ENCODE data around the gene PRXL2C. TPM values are rescaled to one million over a fixed set of nuclear protein-coding genes. Genes with fewer than 3 reads are reported as not detected.
"Not testable (repeated sequence)": the region's sequence is repeated elsewhere in the genome, so short reads cannot be mapped to it uniquely, and the experiment has no call there.

The PRXL2C gene
- total RNA-seq, 2 experiments from 2014 or later: 4.1 to 4.2 TPM

GRCh38 chr9:96663506-96664120, 8.5 kb upstream of the PRXL2C start:
- H3K27ac Mint-ChIP-seq: no peak overlapping the region
- no peaks in the 10 kb centered on the region for H3K4me1 Mint-ChIP-seq
- H3K9me3 Mint-ChIP-seq: no peaks in the 10 kb centered on the region
- H3K27me3 Mint-ChIP-seq: peaks cover 10% of the 10 kb centered on the region
- no peaks in the 10 kb centered on the region for H3K36me3 Mint-ChIP-seq
- no peak overlapping the region for H3K4me3 Mint-ChIP-seq
- no peak for DNase-seq

- DNase-seq: no peak
- H3K9me3 Mint-ChIP-seq: no peaks in the 10 kb centered on the region
- H3K27me3 Mint-ChIP-seq: peaks cover 10% of the 10 kb centered on the region
- H3K36me3 Mint-ChIP-seq: no peaks in the 10 kb centered on the region
- H3K4me3 Mint-ChIP-seq: no peak overlapping the region
- no peak overlapping the region for H3K27ac Mint-ChIP-seq
- H3K4me1 Mint-ChIP-seq: no peaks in the 10 kb centered on the region
Measured at GRCh38 chr9:96661711-96662110, 6.6 kb upstream of the PRXL2C start.

- Mint-ChIP-seq H3K27me3 (peaks cover 8% of the 10 kb centered on the region), H3K9me3 (no peaks in the 10 kb centered on the region), H3K36me3 (no peaks in the 10 kb centered on the region), H3K27ac (no peak overlapping the region), H3K4me3 (no peak overlapping the region), H3K4me1 (peaks cover 3% of the 10 kb centered on the region)
- no peak for DNase-seq
Measured at GRCh38 chr9:96660692-96661248, 5.7 kb upstream of the PRXL2C start.

GRCh38 chr9:96654450-96655197, 493 bp downstream of the PRXL2C start:
- Mint-ChIP-seq H3K4me1 (peaks cover 17% of the 10 kb centered on the region), H3K36me3 (no peaks in the 10 kb centered on the region), H3K27ac (peak overlapping the region; percentile 81)

GRCh38 chr9:96651626-96652025, 3.5 kb downstream of the PRXL2C start:
- Mint-ChIP-seq H3K27me3 (no peaks in the 10 kb centered on the region), H3K9me3 (no peaks in the 10 kb centered on the region), H3K27ac (no peak overlapping the region), H3K4me3 (no peak overlapping the region), H3K36me3 (no peaks in the 10 kb centered on the region), H3K4me1 (peaks cover 17% of the 10 kb centered on the region)
- no peak for DNase-seq

More at GRCh38 chr9:96654450-96655197, 493 bp downstream of the PRXL2C start:
- no peaks in the 10 kb centered on the region for H3K9me3 Mint-ChIP-seq
- no peaks in the 10 kb centered on the region for H3K27me3 Mint-ChIP-seq
- DNase-seq: peak; percentile 73
- H3K4me3 Mint-ChIP-seq: peak overlapping the region; percentile 78

- no peak overlapping the region for H3K27ac Mint-ChIP-seq
- no peak for DNase-seq
- H3K27me3 Mint-ChIP-seq: no peaks in the 10 kb centered on the region
- H3K9me3 Mint-ChIP-seq: no peaks in the 10 kb centered on the region
- H3K4me1 Mint-ChIP-seq: peaks cover 9% of the 10 kb centered on the region
- peaks cover 6% of the 10 kb centered on the region for H3K36me3 Mint-ChIP-seq
- H3K4me3 Mint-ChIP-seq: no peak overlapping the region
Measured at GRCh38 chr9:96649620-96650324, 5.3 kb downstream of the PRXL2C start.

GRCh38 chr9:96646081-96646991, 8.8 kb downstream of the PRXL2C start:
- H3K9me3 Mint-ChIP-seq: no peaks in the 10 kb centered on the region
- H3K27ac Mint-ChIP-seq: no peak overlapping the region
- H3K4me1 Mint-ChIP-seq: no peaks in the 10 kb centered on the region

GRCh38 chr9:96644137-96644536, 11.0 kb downstream of the PRXL2C start:
- H3K36me3 Mint-ChIP-seq: peaks cover 6% of the 10 kb centered on the region
- no peaks in the 10 kb centered on the region for H3K9me3 Mint-ChIP-seq
- no peak overlapping the region for H3K4me3 Mint-ChIP-seq
- no peaks in the 10 kb centered on the region for H3K27me3 Mint-ChIP-seq
- no peak for DNase-seq
- H3K4me1 Mint-ChIP-seq: no peaks in the 10 kb centered on the region
- H3K27ac Mint-ChIP-seq: no peak overlapping the region

More at GRCh38 chr9:96646081-96646991, 8.8 kb downstream of the PRXL2C start:
- no peak for DNase-seq
- Mint-ChIP-seq H3K4me3 (no peak overlapping the region), H3K27me3 (no peaks in the 10 kb centered on the region), H3K36me3 (peaks cover 6% of the 10 kb centered on the region)

- DNase-seq: no peak
- H3K36me3 Mint-ChIP-seq: peaks cover 6% of the 10 kb centered on the region
- no peak overlapping the region for H3K4me3 Mint-ChIP-seq
- no peaks in the 10 kb centered on the region for H3K4me1 Mint-ChIP-seq
- H3K27ac Mint-ChIP-seq: no peak overlapping the region
- H3K27me3 Mint-ChIP-seq: peaks cover 7% of the 10 kb centered on the region
- no peaks in the 10 kb centered on the region for H3K9me3 Mint-ChIP-seq
Measured at GRCh38 chr9:96641514-96641913, 13.6 kb downstream of the PRXL2C start.

- Mint-ChIP-seq H3K27ac (no peak overlapping the region), H3K27me3 (peaks cover 11% of the 10 kb centered on the region), H3K9me3 (no peaks in the 10 kb centered on the region), H3K4me1 (no peaks in the 10 kb centered on the region), H3K36me3 (no peaks in the 10 kb centered on the region), H3K4me3 (no peak overlapping the region)
- no peak for DNase-seq
Measured at GRCh38 chr9:96638606-96639364, 16.3 kb downstream of the PRXL2C start.

GRCh38 chr9:96636368-96636767, 18.7 kb downstream of the PRXL2C start:
- no peaks in the 10 kb centered on the region for H3K4me1 Mint-ChIP-seq
- no peak overlapping the region for H3K27ac Mint-ChIP-seq
- H3K27me3 Mint-ChIP-seq: peaks cover 19% of the 10 kb centered on the region
- no peaks in the 10 kb centered on the region for H3K9me3 Mint-ChIP-seq
- no peaks in the 10 kb centered on the region for H3K36me3 Mint-ChIP-seq
- DNase-seq: no peak
- H3K4me3 Mint-ChIP-seq: no peak overlapping the region

- not testable (repeated sequence) for DNase-seq, H3K4me1 Mint-ChIP-seq, H3K36me3 Mint-ChIP-seq, H3K4me3 Mint-ChIP-seq, H3K27ac Mint-ChIP-seq, H3K9me3 Mint-ChIP-seq
- peaks cover 34% of the 10 kb centered on the region for H3K27me3 Mint-ChIP-seq
Measured at GRCh38 chr9:96633579-96633978, 21.5 kb downstream of the PRXL2C start.

- Mint-ChIP-seq H3K9me3 (no peaks in the 10 kb centered on the region), H3K27me3 (peaks cover 41% of the 10 kb centered on the region), H3K27ac (no peak overlapping the region), H3K36me3 (no peaks in the 10 kb centered on the region), H3K4me1 (peaks cover 7% of the 10 kb centered on the region), H3K4me3 (no peak overlapping the region)
- no peak for DNase-seq
Measured at GRCh38 chr9:96626912-96627311, 28.2 kb downstream of the PRXL2C start.

GRCh38 chr9:96621618-96622017, 33.5 kb downstream of the PRXL2C start:
- no peak overlapping the region for H3K4me3 Mint-ChIP-seq
- peaks cover 57% of the 10 kb centered on the region for H3K27me3 Mint-ChIP-seq
- H3K4me1 Mint-ChIP-seq: peaks cover 14% of the 10 kb centered on the region
- H3K27ac Mint-ChIP-seq: no peak overlapping the region
- no peaks in the 10 kb centered on the region for H3K9me3 Mint-ChIP-seq
- no peak for DNase-seq
- no peaks in the 10 kb centered on the region for H3K36me3 Mint-ChIP-seq
